Memory B cell (primary cell): ENCODE data around the gene SESN2.

Source experiments
- ATAC-seq: fragments of 150-1000 bp; cut with Tn5 transposase; 2 replicates; pipeline ENCODE4 v1.10.0; 2021; ENCODE audit warnings: low read depth, mild to moderate bottlenecking, moderate library complexity
- DNase-seq, 2 donors: peaks; one replicate each; pipeline ENCODE4 v3.0.0; 2022; ENCODE audit warnings: low spot score in 2 of 2
- H3K27ac Mint-ChIP-seq: one replicate; pipeline ENCODE4 v1.8.0; 2022; ENCODE audit warnings: mild to moderate bottlenecking, moderate library complexity, mixed read lengths
- H3K27me3 Mint-ChIP-seq: one replicate; pipeline ENCODE4 v1.8.0; 2022; ENCODE audit warnings: mixed read lengths
- H3K36me3 Mint-ChIP-seq: one replicate; pipeline ENCODE4 v1.8.0; 2022; ENCODE audit warnings: mild to moderate bottlenecking, mixed read lengths
- H3K4me1 Mint-ChIP-seq: one replicate; pipeline ENCODE4 v1.8.0; 2022; ENCODE audit warnings: mixed read lengths
- H3K4me3 Mint-ChIP-seq: one replicate; pipeline ENCODE4 v1.8.0; 2022; ENCODE audit warnings: mild to moderate bottlenecking, moderate library complexity, mixed read lengths
- H3K9me3 Mint-ChIP-seq: one replicate; pipeline ENCODE4 v1.8.0; 2022; ENCODE audit warnings: mixed read lengths

SESN2 gene

GRCh38 chr1:28244549-28245251, 14.6 kb upstream of the SESN2 start:
- Mint-ChIP-seq H3K9me3 (no peaks in the 10 kb centered on the region), H3K4me1 (peaks cover 38% of the 10 kb centered on the region), H3K27me3 (no peaks in the 10 kb centered on the region), H3K27ac (peak overlapping the region; percentile 96), H3K36me3 (peaks cover 2% of the 10 kb centered on the region), H3K4me3 (peak overlapping the region; percentile 74)
- ATAC-seq (no peak), DNase-seq (no peak)

GRCh38 chr1:28246427-28246832, 12.9 kb upstream of the SESN2 start:
- H3K4me1 Mint-ChIP-seq: peaks cover 38% of the 10 kb centered on the region
- peak in 1 of 2 donors; percentile 35 for DNase-seq
- H3K27me3 Mint-ChIP-seq: no peaks in the 10 kb centered on the region
- peak overlapping the region; percentile 90 for H3K4me3 Mint-ChIP-seq
- ATAC-seq: peak; percentile 10
- no peaks in the 10 kb centered on the region for H3K9me3 Mint-ChIP-seq
- H3K27ac Mint-ChIP-seq: peak overlapping the region; percentile 96
- H3K36me3 Mint-ChIP-seq: no peaks in the 10 kb centered on the region

GRCh38 chr1:28247612-28248272, 11.6 kb upstream of the SESN2 start:
- Mint-ChIP-seq H3K27me3 (no peaks in the 10 kb centered on the region), H3K9me3 (no peaks in the 10 kb centered on the region), H3K36me3 (no peaks in the 10 kb centered on the region), H3K27ac (peak overlapping the region; percentile 96), H3K4me1 (peaks cover 35% of the 10 kb centered on the region), H3K4me3 (peak overlapping the region; percentile 90)
- DNase-seq: no peak
- ATAC-seq: no peak

- Mint-ChIP-seq H3K27me3 (no peaks in the 10 kb centered on the region), H3K4me1 (peaks cover 32% of the 10 kb centered on the region), H3K9me3 (no peaks in the 10 kb centered on the region), H3K36me3 (no peaks in the 10 kb centered on the region), H3K4me3 (peak overlapping the region; percentile 76), H3K27ac (peak overlapping the region; percentile 96)
- DNase-seq: peak; percentile 75 to 77
- peak; percentile 15 for ATAC-seq
These were observed 10.9 kb upstream of the SESN2 start for GRCh38 chr1:28248273-28249012.

- H3K4me1 Mint-ChIP-seq: peaks cover 27% of the 10 kb centered on the region
- H3K27me3 Mint-ChIP-seq: no peaks in the 10 kb centered on the region
- DNase-seq (no peak), ATAC-seq (no peak)
- no peaks in the 10 kb centered on the region for H3K36me3 Mint-ChIP-seq
- peak overlapping the region; percentile 76 for H3K4me3 Mint-ChIP-seq
- H3K27ac Mint-ChIP-seq: no peak overlapping the region
- H3K9me3 Mint-ChIP-seq: no peaks in the 10 kb centered on the region
These were observed 10.1 kb upstream of the SESN2 start for GRCh38 chr1:28249013-28249865.

- H3K9me3 Mint-ChIP-seq: no peaks in the 10 kb centered on the region
- no peaks in the 10 kb centered on the region for H3K27me3 Mint-ChIP-seq
- no peak for DNase-seq
- no peak overlapping the region for H3K4me3 Mint-ChIP-seq
- no peak overlapping the region for H3K27ac Mint-ChIP-seq
- ATAC-seq: no peak
- H3K4me1 Mint-ChIP-seq: peaks cover 25% of the 10 kb centered on the region
- no peaks in the 10 kb centered on the region for H3K36me3 Mint-ChIP-seq
These were observed 9.4 kb upstream of the SESN2 start for GRCh38 chr1:28249866-28250295.

GRCh38 chr1:28256197-28256827, 3.0 kb upstream of the SESN2 start:
- H3K4me1 Mint-ChIP-seq: peaks cover 10% of the 10 kb centered on the region
- no peak for ATAC-seq

DNA sequence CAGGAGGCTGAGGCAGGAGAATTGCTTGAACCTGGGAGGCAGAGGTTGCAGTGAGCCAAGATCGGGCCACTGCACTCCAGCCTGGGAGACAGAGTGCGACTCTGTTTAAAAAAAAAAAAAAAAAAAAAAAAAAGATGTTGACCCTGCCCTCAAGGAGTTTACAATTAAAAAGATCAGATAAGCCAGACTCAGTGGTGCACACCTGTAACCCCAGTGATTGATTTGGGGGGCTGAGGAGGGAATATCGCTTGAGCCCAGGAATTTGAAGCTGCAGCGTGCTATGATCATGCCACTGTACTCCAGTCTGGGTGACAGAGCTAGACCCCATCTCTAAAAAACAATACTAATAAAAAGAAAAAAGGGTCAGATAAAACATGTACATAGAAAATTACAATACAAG, 1.6 kb upstream of the SESN2 start:
- H3K27ac Mint-ChIP-seq: no peak overlapping the region
- H3K4me3 Mint-ChIP-seq: no peak overlapping the region
- ATAC-seq (no peak), DNase-seq (no peak)
- H3K4me1 Mint-ChIP-seq: peaks cover 12% of the 10 kb centered on the region
- no peaks in the 10 kb centered on the region for H3K27me3 Mint-ChIP-seq
- H3K36me3 Mint-ChIP-seq: no peaks in the 10 kb centered on the region
- H3K9me3 Mint-ChIP-seq: no peaks in the 10 kb centered on the region

More at GRCh38 chr1:28256197-28256827, 3.0 kb upstream of the SESN2 start:
- no peak overlapping the region for H3K27ac Mint-ChIP-seq
- DNase-seq: no peak
- no peaks in the 10 kb centered on the region for H3K9me3 Mint-ChIP-seq
- no peaks in the 10 kb centered on the region for H3K36me3 Mint-ChIP-seq
- H3K4me3 Mint-ChIP-seq: no peak overlapping the region
- H3K27me3 Mint-ChIP-seq: no peaks in the 10 kb centered on the region

DNA sequence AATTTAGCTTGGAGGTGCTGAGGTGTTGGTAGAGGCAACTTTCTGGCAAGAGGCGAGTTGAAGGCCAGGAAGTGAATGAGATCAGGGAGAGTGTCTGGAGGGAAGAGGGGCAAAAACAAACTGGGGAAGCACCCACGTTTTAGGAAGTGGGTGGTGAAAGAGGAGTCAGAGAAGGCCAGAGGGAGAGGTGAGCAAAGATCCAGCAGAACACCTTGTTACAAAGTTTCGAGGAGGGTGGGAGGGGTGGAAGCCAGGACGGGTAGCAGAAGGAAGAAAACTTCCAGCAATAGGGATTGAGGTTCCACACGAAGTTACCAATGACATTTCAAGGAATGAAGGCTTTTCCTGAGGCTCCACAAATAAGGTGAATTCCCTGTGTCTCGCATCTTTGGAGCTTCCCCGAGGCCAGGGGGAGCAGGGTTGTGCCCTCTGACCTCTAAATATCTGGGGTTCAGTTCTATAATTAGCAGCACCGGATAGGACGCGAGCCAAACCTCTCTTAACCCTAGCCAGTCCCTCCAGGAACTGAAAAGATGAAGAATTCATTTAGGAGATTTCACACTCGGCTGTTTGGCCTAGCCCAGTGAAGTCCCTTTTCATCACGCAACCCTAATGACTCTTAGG, 578 bp upstream of the SESN2 start:
- no peaks in the 10 kb centered on the region for H3K36me3 Mint-ChIP-seq
- no peak overlapping the region for H3K27ac Mint-ChIP-seq
- peak overlapping the region; percentile 80 for H3K4me3 Mint-ChIP-seq
- no peaks in the 10 kb centered on the region for H3K9me3 Mint-ChIP-seq
- no peak for ATAC-seq
- no peaks in the 10 kb centered on the region for H3K27me3 Mint-ChIP-seq
- no peak for DNase-seq
- peaks cover 15% of the 10 kb centered on the region for H3K4me1 Mint-ChIP-seq

- DNase-seq (peak in 1 of 2 donors; percentile 48), ATAC-seq (no peak)
- H3K27ac Mint-ChIP-seq: no peak overlapping the region
- H3K36me3 Mint-ChIP-seq: no peaks in the 10 kb centered on the region
- peaks cover 15% of the 10 kb centered on the region for H3K4me1 Mint-ChIP-seq
- H3K9me3 Mint-ChIP-seq: no peaks in the 10 kb centered on the region
- no peaks in the 10 kb centered on the region for H3K27me3 Mint-ChIP-seq
- H3K4me3 Mint-ChIP-seq: peak overlapping the region; percentile 80
These were observed 850 bp downstream of the SESN2 start for GRCh38 chr1:28259934-28260802.

- Mint-ChIP-seq H3K4me1 (peaks cover 15% of the 10 kb centered on the region), H3K27ac (no peak overlapping the region), H3K9me3 (no peaks in the 10 kb centered on the region), H3K36me3 (no peaks in the 10 kb centered on the region), H3K4me3 (peak overlapping the region; percentile 80), H3K27me3 (no peaks in the 10 kb centered on the region)
- no peak for ATAC-seq
- DNase-seq: no peak
These were observed 1.5 kb downstream of the SESN2 start for GRCh38 chr1:28260803-28261174.

GRCh38 chr1:28264897-28265296, 5.6 kb downstream of the SESN2 start:
- Mint-ChIP-seq H3K9me3 (no peaks in the 10 kb centered on the region), H3K4me1 (peaks cover 15% of the 10 kb centered on the region), H3K36me3 (no peaks in the 10 kb centered on the region), H3K4me3 (no peak overlapping the region), H3K27me3 (no peaks in the 10 kb centered on the region), H3K27ac (no peak overlapping the region)
- ATAC-seq (no peak), DNase-seq (no peak)
